ENCODE data around the gene SULF2. TPM values are rescaled to one million over a fixed set of nuclear protein-coding genes. Genes with fewer than 3 reads are reported as not detected.

Gene SULF2
- polyA plus RNA-seq, 1 donor = 38.2 TPM

GRCh38 chr20:47642118-47642517, 143.2 kb downstream of the SULF2 start:
- no peak for DNase-seq

DNA sequence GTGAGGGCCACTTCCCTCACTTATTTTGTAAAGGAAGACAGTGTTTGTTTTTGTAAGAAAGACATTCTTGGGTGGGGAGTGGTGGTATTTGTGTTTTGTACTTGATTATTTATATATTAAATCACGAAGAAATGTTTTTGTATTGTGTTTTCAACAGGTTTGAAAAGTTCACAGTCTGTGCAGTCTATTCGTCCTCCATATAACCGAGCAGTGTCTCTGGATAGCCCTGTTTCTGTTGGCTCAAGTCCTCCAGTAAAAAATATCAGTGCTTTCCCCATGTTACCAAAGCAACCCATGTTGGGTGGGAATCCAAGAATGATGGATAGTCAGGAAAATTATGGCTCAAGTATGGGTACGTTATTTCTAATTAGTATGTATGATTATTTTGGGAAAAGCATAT, 146.4 kb downstream of the SULF2 start:
- DNase-seq = no peak

DNA sequence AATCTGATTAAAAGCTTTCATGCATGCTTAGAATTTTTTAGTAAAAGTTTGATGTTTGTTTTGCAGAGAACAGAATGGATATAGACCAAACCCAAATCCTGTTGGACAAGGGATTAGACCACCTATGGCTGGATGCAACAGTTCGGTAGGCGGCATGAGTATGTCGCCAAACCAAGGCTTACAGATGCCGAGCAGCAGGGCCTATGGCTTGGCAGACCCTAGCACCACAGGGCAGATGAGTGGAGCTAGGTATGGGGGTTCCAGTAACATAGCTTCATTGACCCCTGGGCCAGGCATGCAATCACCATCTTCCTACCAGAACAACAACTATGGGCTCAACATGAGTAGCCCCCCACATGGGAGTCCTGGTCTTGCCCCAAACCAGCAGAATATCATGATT, 150.0 kb downstream of the SULF2 start:
- DNase-seq = no peak

DNA sequence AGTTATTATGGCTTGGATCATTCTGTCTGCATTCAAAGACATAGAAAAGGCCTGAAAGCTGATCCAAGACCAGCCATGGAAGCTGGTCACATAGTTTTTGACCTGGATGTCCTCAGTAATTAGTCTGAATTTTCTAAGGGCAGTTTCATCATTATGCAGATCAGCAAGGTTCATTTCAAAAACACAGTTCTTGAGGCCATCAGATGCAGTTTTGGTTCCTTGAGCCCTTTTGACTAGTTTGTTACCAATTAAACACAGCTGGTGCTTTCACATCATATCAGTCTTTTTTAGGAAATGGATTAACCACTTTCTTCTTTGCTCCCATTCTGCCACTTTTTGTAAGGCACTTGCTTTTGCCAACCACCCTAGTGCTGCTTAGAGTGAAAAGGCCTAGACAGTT, 154.2 kb downstream of the SULF2 start:
- no peak for DNase-seq

DNA sequence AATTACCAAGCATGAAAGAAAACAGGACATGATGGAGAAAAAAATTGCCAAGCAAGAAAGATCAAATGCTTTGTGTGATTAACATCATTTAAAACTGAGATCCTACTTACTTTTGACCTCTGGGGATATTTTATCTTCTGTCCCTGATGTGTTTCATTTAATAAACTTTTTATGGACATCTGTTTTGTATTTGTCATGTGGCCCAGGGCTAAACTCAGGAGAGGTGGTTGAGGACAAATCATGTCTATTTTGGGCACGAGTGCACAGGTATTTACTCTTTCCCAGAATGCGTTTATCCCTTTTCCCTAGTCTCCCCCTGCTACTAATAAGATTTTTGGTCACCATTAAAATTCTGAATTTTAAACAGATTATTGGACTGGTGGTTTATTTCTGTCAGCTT, 155.4 kb downstream of the SULF2 start:
- no peak for DNase-seq

- no peak for DNase-seq
These were observed 157.7 kb downstream of the SULF2 start for GRCh38 chr20:47627540-47627939.

DNA sequence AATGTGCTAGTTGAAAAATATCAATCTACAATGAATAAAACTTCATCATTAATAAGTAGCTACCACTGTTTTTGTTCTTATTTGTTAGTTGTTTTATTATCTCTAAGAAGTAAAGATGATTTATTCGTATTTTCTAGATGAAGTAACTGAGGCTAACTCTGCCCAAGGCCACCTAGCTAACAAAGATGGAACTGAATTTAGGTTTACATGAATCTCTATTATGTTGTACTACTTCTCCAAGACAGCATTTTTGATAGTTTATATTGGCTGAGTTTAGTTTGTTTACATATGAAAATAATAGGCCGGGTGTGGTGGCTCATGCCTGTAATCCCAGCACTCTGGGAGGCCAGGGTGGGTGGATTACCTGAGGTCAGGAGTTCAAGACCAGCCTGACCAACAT, 162.1 kb downstream of the SULF2 start:
- DNase-seq = no peak

GRCh38 chr20:47622118-47622665, 163.1 kb downstream of the SULF2 start:
- no peak for DNase-seq

- peak; percentile 41 for DNase-seq
These were observed 164.2 kb downstream of the SULF2 start for GRCh38 chr20:47620808-47621805.

- no peak for DNase-seq
These were observed 166.8 kb downstream of the SULF2 start for GRCh38 chr20:47618479-47618878.

- DNase-seq = no peak
These were observed 170.5 kb downstream of the SULF2 start for GRCh38 chr20:47614703-47615309.

DNA sequence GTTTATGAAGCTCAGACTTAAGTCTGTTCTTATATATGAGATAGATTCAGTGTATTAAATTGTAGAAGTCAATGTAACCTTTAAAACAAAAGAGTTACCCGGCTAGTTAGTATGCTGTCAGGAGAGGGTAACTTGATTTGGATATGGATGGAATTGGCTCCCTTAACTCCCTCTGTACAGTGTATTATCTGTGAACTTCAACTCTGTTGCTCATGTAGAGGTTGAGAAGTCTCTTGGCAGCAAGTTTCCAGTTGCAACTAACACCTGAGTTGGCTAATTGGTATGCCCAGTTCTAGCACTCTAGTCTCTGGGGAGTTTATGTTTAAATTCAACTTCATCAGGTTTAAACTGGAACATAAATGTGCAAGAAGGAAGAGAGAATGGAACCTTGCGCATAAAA, 172.6 kb downstream of the SULF2 start:
- DNase-seq = no peak

DNA sequence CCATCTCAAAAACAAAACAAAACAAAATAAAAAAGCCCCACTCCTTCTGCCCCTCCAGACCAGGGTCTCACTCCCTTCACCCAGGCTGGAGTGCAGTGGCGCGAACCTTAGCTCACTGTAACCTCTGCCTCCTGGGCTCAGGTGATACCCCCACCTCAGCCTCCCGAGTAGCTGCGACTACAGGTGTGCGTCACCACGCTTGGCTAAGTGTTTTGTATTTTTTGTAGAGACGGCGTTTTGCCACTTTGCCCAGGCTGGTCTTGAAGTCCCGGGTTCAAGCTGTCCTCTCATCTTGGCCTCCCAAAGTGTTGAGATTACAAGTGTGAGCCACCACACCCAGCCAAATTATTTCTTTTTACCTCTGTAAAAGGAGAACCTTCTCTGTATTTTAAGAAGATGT, 173.5 kb downstream of the SULF2 start:
- DNase-seq = no peak

GRCh38 chr20:47610945-47611250, 174.4 kb downstream of the SULF2 start:
- DNase-seq = no peak

DNA sequence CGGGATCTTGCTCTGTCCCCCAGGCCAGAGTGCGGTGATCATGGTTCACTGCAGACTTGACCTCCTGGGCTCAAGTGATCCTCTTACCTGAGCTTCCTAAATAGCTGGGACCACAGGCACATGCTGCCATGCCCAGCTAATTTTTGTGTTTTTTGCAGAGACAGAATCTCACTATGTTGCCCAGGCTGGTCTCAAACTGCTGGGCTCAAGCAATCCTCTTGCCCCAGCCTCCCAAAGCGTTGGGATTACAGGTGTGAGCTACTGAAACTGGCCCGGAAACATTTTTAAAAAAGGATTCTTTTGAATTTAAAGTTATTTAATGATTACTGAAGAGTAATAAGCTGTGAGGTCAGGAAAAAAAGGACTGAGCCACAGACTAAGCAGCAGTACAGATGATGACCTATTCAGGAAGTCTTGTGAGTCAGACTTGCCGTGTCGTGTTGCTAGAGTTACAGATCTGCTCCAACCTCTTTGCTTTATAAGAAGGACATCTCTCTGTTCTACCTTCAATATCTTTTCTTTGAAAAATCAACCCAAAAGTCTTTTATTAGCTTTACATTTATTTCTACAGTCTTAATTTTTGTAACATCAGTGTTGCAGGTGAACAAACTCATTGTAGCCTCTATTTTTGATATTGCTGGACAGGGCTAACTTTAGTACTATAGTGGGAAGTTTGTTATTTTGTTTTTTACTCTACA, 174.9 kb downstream of the SULF2 start:
- peak; percentile 60 for DNase-seq

GRCh38 chr20:47609001-47609400, 176.3 kb downstream of the SULF2 start:
- no peak for DNase-seq

All from hindlimb muscle (tissue), 1 donor.